ENCODE measurements around the gene CHST12. TPM values are rescaled to one million over a fixed set of nuclear protein-coding genes. Genes with fewer than 3 reads are reported as not detected.

CHST12 gene
- total and polyA plus RNA-seq, 11 donors: 12.5 to 20.7 (median 14.8) TPM

- ATAC-seq: no peak
- no peak for DNase-seq
- Histone ChIP-seq H3K27me3 (peaks cover 0 to 27% (median 0%) of the 10 kb centered on the region in 9 donors), H3K27ac (no peak overlapping the region), H3K9me3 (no peaks in the 10 kb centered on the region), H3K4me3 (no peak overlapping the region), H3K4me1 (peaks cover 4 to 33% (median 26%) of the 10 kb centered on the region in 12 donors), H3K36me3 (no peaks in the 10 kb centered on the region)
- 75 to 84% (median 81%) methylated on average over 11 to 12 of the region's 12 CpGs for WGBS, 4 donors
- intact Hi-C loops (cut with DNase I): loop anchor here in 3 of 10 donors (10.0 kb wide), 2 partner anchors 91 to 211 kb away; partner anchors contain the start of gene AMZ1 (in 2 of the 3)
- no peak for TF ChIP-seq POLR2A (IDR thresholded peaks at IDR 0.05)
- TF ChIP-seq CTCF (IDR thresholded peaks at IDR 0.05): no peak
Observed at GRCh38 chr7:2473496-2474180, 70.2 kb downstream of the CHST12 start.

- no peak for ATAC-seq
- WGBS, 4 donors: 68 to 93% (median 80%) methylated on average over 2 to 15 of the region's 15 CpGs
- TF ChIP-seq POLR2A (IDR thresholded peaks at IDR 0.05) (no peak), CTCF (IDR thresholded peaks at IDR 0.05) (no peak)
- no peak for DNase-seq
- H3K36me3 ChIP-seq: no peaks in the 10 kb centered on the region
- intact Hi-C loops (cut with DNase I): loop anchor here in 3 of 10 donors (10.0 kb wide), 2 partner anchors 91 to 211 kb away; partner anchors contain the start of gene AMZ1 (in 2 of the 3)
- H3K9me3 ChIP-seq: no peaks in the 10 kb centered on the region
- peaks cover 0 to 27% (median 0%) of the 10 kb centered on the region in 9 donors for H3K27me3 ChIP-seq
- no peak overlapping the region for H3K27ac ChIP-seq
- no peak overlapping the region for H3K4me3 ChIP-seq
- peaks cover 4 to 36% (median 31%) of the 10 kb centered on the region in 12 donors for H3K4me1 ChIP-seq
Observed at GRCh38 chr7:2474224-2474623, 70.8 kb downstream of the CHST12 start.

- H3K36me3 ChIP-seq: no peaks in the 10 kb centered on the region
- ATAC-seq (no peak), DNase-seq (peak in 2 of 5 donors; percentile 18 to 26)
- H3K4me1 ChIP-seq: peaks cover 4 to 44% (median 38%) of the 10 kb centered on the region in 12 donors
- no peak for TF ChIP-seq POLR2A (IDR thresholded peaks at IDR 0.05)
- no peak for TF ChIP-seq CTCF (IDR thresholded peaks at IDR 0.05)
- no peaks in the 10 kb centered on the region for H3K9me3 ChIP-seq
- H3K4me3 ChIP-seq: no peak overlapping the region
- intact Hi-C loops (cut with DNase I): loop anchor here in 6 of 10 donors (5.0 to 10.0 kb wide), 4 partner anchors 47 to 210 kb away; partner anchors contain the start of genes AMZ1 (in 2 of the 6), BRAT1 (in 2 of the 6) and IQCE (in 2 of the 6)
- no peak overlapping the region for H3K27ac ChIP-seq
- 84 to 90% (median 90%) methylated on average over 18 to 28 of the region's 28 CpGs for WGBS, 4 donors
- peaks cover 0 to 28% (median 0%) of the 10 kb centered on the region in 9 donors for H3K27me3 ChIP-seq
Observed at GRCh38 chr7:2474813-2475677, 71.6 kb downstream of the CHST12 start.

- intact Hi-C loops (cut with DNase I): loop anchor here in 6 of 10 donors (5.0 to 10.0 kb wide), 4 partner anchors 47 to 209 kb away; partner anchors contain the start of genes AMZ1 (in 2 of the 6), BRAT1 (in 2 of the 6) and IQCE (in 2 of the 6)
- ATAC-seq (no peak), DNase-seq (peak in 1 of 5 donors; percentile 20)
- TF ChIP-seq POLR2A (IDR thresholded peaks at IDR 0.05): no peak
- no peak for TF ChIP-seq CTCF (IDR thresholded peaks at IDR 0.05)
- H3K4me1 ChIP-seq: peaks cover 4 to 50% (median 40%) of the 10 kb centered on the region in 12 donors
- peaks cover 0 to 32% (median 0%) of the 10 kb centered on the region in 9 donors for H3K27me3 ChIP-seq
- no peaks in the 10 kb centered on the region for H3K36me3 ChIP-seq
- H3K27ac ChIP-seq: no peak overlapping the region
- no peak overlapping the region for H3K4me3 ChIP-seq
- WGBS, 4 donors: 89 to 97% (median 96%) methylated on average over 9 to 18 of the region's 18 CpGs
- H3K9me3 ChIP-seq: no peaks in the 10 kb centered on the region
Observed at GRCh38 chr7:2475678-2476015, 72.2 kb downstream of the CHST12 start.
